ENCODE results near the gene LHX8.
"Not testable (repeated sequence)": the region's sequence is repeated elsewhere in the genome, so short reads cannot be mapped to it uniquely, and the experiment has no call there.

LHX8 gene

GRCh38 chr1:75133750-75134646 is at the start of gene LHX8:
LHX8 (plus strand) TSS chr1:75134388; CDS start chr1:75136615, 2,227 bp downstream.
- no peak for DNase-seq (ENCODE audit: low read depth in 1 of 2, low spot score in 1 of 2)

- DNase-seq (ENCODE audit: low read depth in 1 of 2, low spot score in 1 of 2): no peak
These were observed 48.3 kb upstream of the LHX8 start for GRCh38 chr1:75085931-75086330.

GRCh38 chr1:75087278-75087677 is 46.9 kb upstream of the LHX8 start:
- no peak for DNase-seq (ENCODE audit: low read depth in 1 of 2, low spot score in 1 of 2)

DNA sequence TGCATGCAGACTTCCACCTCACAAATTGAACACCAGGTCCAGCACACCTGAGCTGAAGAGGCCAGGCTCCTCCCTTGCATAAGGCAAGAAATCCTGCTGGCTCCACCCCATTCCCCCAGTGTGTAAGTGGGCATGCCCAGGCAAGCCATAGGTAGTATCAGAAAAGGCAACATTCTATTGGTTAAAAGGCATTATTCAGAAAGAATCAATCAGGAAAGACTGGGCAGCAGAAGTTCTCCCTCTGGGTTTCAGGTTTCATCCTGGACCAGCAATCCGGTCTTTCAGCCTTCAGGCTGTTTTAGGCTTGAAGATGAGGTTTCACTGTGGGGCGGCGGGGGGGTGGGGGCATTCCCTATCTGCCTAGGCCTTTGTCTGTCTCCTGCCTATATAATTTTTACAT is 42.0 kb upstream of the LHX8 start:
- no peak for DNase-seq (ENCODE audit: low read depth in 1 of 2, low spot score in 1 of 2)

- DNase-seq (ENCODE audit: low read depth in 1 of 2, low spot score in 1 of 2): no peak
These were observed 36.5 kb upstream of the LHX8 start for GRCh38 chr1:75097654-75098053.

DNA sequence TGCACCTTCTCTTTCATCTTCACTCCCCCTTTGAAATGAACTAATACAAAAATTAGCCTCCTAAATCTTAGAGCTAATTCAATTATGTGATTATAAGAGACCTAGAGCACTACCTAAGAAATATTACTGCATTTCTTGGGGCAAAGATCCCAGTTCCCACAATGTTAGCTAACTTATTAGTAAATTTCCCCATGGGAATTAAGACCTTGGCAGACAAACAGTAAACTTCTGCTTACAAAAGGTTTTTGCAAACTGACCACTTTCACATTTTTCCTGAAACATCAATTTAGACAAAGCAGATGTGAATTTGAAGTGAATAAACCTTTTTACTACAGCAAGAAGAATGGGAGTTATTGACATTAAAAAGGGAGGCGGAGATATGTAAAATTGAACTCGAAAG is 34.6 kb upstream of the LHX8 start:
- DNase-seq (ENCODE audit: low read depth in 1 of 2, low spot score in 1 of 2): no peak

DNA sequence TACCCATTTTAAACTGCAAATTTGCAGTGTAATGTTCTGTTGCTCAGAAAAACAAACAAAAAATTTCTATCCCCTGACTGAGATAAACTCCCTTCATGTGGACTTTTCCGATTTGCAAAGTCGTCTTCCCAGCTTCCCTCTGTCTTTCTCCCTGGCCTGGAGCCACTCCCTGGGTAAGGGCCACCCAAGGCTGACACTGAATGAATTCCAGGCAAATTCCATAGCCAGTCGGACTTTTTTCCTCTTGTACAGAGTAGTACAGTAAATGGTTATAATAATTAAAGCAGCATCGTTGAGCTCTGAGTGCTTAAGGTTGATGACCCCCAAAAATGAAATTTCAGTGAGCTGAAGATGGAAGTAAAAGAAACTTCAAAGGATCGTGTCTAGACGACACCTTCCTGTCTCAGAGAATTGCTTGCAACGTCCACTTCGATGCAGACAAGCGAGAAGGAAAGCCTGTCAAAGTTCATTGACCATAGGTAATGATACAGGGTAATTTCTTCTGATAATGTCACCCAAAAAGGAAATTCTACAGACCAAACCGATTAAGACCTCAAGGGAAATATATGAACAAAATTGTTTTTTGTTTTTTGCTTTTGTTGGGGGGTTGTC is 33.6 kb upstream of the LHX8 start:
- DNase-seq (ENCODE audit: low read depth in 1 of 2, low spot score in 1 of 2): no peak

GRCh38 chr1:75112362-75112951 is 21.7 kb upstream of the LHX8 start:
- DNase-seq (ENCODE audit: low read depth in 1 of 2, low spot score in 1 of 2): not testable (repeated sequence)

DNA sequence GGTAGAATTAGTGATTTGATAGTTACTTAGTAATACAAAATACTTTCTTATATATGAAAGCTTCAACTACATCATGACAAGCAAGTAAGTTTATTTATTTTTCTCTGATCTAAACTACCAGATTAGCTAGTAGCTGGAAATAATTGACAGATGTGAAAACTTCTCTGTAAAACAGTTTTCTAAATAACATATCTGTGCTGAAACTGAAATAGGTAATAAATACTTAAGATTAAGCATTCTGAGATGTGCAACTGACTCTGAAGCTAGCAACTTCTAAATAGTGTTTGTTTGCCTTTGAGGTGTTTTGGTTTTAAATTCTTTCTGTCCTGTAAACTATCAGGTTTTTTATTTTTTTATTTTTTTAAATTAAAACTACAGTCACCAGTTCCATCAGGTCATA is 18.5 kb upstream of the LHX8 start:
- DNase-seq (ENCODE audit: low read depth in 1 of 2, low spot score in 1 of 2): no peak

- no peak for DNase-seq (ENCODE audit: low read depth in 1 of 2, low spot score in 1 of 2)
These were observed 10.4 kb upstream of the LHX8 start for GRCh38 chr1:75123756-75124155.

DNA sequence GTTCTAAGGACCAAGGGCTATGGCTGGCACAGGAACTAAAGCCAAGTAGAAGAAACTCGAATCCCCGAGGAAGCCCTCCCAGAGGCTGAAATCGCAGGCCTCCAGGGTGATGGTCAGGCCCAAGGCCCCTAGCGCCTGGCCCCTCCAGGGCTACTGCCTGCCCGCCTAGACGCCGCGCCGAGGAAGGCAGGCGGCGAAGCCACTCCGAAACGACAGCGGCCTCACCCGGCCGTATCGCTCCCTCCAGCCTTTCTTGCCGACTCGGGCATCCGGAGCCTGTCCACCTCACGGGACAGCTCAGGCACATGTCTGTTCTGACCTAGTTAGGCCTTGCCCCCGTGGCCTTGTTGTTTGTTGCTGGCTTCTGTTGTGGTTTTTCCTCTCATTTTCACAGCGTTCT is 9.7 kb upstream of the LHX8 start:
- DNase-seq (ENCODE audit: low read depth in 1 of 2, low spot score in 1 of 2): no peak

DNA sequence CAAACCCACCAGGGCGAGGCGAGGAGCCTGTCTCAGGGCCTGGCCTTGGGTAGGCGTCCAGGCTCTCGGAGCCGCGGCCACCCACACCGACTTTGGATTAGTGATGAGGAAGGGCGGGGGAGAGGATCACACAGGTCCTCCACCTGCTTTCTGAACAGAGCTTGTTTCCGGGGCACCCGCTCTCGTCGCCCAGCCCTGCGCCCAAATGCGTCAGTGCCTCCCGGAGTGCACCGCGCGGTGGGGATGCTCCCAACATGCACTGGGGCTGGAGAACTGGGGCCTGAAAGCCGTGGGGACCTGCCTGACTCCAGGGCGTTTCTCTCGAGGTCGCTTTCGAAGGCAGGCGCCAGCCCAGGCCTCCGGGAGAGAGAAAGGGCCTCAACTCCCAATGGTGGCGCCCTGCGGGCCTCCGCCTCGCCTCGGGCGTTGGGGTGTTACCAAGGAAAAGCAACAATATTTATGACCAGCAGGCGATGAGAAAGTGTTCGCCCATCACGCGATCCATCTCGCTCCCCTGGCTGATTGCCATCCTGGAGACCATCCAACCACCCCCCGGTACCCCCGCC is 8.9 kb upstream of the LHX8 start:
- no peak for DNase-seq (ENCODE audit: low read depth in 1 of 2, low spot score in 1 of 2)

DNA sequence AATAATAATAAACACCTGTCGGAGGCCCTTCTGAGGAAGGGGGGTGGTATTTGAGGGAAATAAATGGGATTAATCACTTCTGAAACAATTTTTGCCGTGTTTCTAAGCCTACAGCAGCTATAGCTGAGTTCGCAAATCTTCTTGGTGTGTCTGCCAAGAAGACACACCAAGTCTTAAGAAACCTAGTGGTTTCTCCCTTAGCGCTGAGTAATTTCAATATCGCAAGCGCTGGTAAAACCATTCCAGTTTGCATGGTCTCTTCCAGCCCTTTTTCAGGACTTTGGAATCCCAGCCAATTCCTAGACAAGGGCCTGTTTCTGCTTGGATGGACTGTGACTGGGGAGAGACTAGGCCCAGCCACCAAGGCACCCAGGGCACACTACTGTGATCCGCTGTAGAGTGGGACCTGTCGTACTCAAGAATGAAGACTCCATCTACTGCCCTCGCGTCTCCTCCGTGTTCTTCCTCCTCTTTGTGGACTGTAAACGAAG is 7.5 kb upstream of the LHX8 start:
- no peak for DNase-seq (ENCODE audit: low read depth in 1 of 2, low spot score in 1 of 2)

DNA sequence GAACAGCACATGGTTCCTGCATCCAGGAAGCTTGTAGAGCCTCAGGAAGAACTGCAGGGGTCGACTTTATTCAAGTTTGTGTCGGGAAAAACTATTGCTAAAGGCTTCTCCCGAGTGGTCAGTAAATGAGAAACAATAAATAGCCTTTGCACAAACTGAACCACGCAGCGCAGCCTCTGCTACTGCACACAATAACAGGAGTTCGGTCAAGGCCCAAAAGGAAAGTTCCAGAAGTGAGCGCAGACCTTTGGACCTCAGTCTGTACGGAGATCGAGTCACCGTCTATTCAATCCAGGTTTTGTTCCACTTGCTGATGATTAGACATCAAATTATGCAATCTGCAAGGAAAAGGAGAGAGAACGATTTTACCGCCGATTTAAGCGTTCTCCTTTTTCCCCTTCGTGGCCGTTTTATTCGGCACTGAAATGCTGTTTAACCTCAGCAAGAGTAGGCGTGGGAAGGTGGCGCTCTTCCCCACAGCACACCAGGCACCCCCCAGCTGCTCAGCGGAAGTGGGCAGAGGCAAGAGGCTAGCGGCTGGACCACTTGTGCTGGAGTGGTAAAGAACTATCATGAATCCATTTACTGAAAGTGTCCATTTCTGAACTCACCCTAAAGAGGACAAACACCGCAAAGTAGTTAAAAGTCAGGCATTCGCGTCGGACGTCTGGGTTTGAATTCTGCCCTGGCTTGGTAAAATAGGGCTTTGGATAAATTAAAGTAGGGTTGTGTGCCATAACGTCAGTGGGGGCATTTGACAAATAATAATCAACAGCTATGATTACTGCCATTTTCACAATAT is 6.1 kb upstream of the LHX8 start:
- no peak for DNase-seq (ENCODE audit: low read depth in 1 of 2, low spot score in 1 of 2)

DNA sequence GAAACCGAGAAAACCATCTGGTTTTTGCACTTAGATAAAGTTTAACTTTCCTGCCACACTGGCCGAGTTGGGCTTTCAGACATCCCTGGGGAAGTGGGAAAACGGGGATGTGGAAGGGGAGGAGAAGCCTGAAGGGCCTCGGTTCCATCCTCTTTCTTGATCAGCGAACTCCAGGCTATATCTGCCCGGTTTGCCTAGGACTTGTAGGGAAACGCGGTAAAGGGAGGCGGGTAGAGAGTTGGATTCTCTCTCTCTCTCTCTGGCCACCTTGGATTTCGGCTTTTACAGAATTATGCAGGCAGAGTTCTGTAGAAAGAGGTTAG is 4.6 kb upstream of the LHX8 start:
- no peak for DNase-seq (ENCODE audit: low read depth in 1 of 2, low spot score in 1 of 2)

DNA sequence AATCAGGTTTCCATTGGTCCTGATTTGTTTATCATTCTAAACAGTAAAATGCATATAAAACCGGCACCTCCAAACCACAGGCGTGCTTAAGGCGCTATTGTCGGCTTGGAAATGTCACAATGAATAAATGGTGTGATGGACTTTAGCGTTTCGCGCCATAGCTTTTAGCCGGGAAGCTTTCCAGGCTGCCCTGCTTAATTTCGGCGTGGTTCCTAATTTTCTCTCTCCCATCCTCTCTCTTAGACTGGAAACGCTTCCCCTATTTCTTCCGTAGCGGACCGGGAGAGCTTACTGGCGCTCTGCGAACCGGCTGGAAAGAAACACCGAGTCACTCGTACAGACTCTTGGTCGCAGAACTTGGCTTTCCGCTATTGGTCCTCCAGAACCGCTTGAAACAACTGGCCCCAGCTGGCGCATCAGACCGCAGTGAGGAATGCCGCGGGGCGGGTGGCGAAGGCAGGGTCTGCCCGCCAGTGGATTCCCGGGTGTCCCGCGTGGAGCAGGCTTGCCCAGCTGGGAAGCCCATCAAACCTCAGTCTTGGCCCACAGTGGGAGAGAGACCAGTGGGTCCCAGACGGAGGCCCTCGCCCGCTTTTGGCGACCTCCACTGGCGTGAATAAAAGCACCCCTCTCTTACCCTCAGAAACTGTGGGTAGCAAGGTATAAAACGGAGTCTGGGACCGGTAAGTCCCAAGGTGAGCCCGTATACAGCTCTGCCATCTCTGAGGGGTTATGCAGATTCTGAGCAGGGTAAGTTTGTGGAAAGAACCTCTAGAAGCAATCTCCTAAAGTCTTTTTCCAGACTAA is 4.0 kb upstream of the LHX8 start:
- DNase-seq (ENCODE audit: low read depth in 1 of 2, low spot score in 1 of 2): no peak

GRCh38 chr1:75130865-75131564 is 3.2 kb upstream of the LHX8 start:
- no peak for DNase-seq (ENCODE audit: low read depth in 1 of 2, low spot score in 1 of 2)

DNA sequence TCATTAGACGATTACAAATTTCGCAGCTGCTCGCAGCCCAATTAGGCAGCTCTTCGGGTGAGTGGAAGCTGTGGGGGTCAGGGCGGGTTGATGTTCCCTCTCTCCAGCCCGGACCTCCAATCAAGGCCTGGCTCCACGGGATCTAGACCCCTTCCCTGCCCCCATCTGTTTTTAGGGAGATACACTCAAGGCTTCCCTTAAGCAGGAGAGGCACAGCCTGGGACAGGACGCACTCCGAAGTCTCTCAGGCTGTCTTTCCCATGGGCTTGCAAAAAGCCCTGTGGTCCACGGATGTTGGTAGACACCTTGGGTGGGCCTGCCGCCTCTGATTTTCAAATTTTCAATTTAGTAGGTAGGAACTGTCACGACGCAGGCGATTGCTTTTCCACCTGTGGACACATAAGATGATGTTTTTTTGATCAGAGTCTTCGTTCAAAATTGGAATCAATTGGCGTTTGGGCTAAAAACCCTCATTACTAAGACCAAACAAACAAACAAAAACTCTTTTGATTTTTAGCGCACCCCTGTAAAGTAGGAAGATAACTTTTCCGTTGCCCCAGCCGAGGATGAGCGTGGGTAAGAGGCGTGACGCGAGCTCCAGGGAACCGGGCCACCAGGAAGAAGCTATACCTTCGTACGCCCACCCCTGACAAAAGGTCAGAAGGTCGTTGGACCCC is 2.5 kb upstream of the LHX8 start:
- no peak for DNase-seq (ENCODE audit: low read depth in 1 of 2, low spot score in 1 of 2)

DNA sequence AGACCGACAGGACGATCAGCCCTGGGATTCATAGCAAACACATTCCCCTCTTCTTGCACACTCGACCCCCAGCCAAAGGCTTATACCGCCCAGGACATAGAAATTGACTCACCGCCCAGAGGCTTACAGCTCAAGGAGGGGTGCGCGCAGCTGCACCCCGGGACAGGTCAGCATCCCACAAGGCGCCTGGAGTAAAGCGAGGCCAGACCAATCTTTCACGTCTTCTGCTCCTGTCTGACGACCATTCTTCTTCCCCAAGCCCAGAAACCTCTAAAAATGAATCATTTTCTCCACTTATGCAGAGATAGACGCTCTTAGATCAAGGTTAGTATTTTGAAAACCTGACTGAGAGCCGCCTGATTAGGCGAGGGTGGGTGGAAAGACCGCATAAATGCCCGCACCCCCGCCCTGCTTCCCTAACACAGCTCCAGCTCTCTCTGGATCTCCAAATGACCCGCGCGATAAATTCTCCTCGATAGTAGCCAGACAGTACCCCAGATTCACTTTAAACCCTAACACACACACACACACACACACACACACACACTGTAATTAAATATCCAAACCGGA is 1.9 kb upstream of the LHX8 start:
- no peak for DNase-seq (ENCODE audit: low read depth in 1 of 2, low spot score in 1 of 2)

Measured in activated T-helper 1 cell treated with anti-CD3 and anti-CD28 coated beads, Interleukin-2, amount 50 U/mL, for 16 hours (primary cell).